Head of caudate nucleus (tissue), 42 donors: ENCODE data around the gene DIS3L2.
A peak's percentile ranks its signal among the peaks of the same experiment; 100 is the strongest.

ENCODE experiments used
- DNase-seq, 42 donors: peaks; one replicate each; pipeline versions ENCODE4 v3.0.0 to v3.0.0-alpha.2; 2020 to 2021; ENCODE audit warnings: mixed read lengths in 7 of 42
- intact Hi-C: fragments of 100-400 bp; cut with DNase I; formaldehyde crosslinking; loops from one replicate; pipeline ENCODE4 v1.15.0; 2022

The DIS3L2 gene

GRCh38 chr2:232293191-232293590 is 331.7 kb downstream of the DIS3L2 start:
- intact Hi-C loops: no loop called here

GRCh38 chr2:232295971-232296370 is 334.5 kb downstream of the DIS3L2 start:
- DNase-seq: no peak
- intact Hi-C loops: no loop called here

More at GRCh38 chr2:232293191-232293590, 331.7 kb downstream of the DIS3L2 start:
- DNase-seq: no peak

GRCh38 chr2:232296776-232297525 is 335.4 kb downstream of the DIS3L2 start:
- intact Hi-C loops: no loop called here
- DNase-seq: no peak

GRCh38 chr2:232299084-232299483 is 337.6 kb downstream of the DIS3L2 start:
- DNase-seq: no peak
- intact Hi-C loops: no loop called here

- intact Hi-C loops: no loop called here
- no peak for DNase-seq
Observed at GRCh38 chr2:232299927-232300674, 338.6 kb downstream of the DIS3L2 start.

- intact Hi-C loops: no loop called here
- no peak for DNase-seq
Observed at GRCh38 chr2:232300894-232301387, 339.4 kb downstream of the DIS3L2 start.

GRCh38 chr2:232304236-232304635 is 342.7 kb downstream of the DIS3L2 start:
- no peak for DNase-seq
- intact Hi-C loops: no loop called here

- peak in 1 of 42 donors; percentile 19 for DNase-seq
- intact Hi-C loops: no loop called here
Observed at GRCh38 chr2:232306741-232307305, 345.3 kb downstream of the DIS3L2 start.

- peak in 1 of 42 donors; percentile 32 for DNase-seq
- intact Hi-C loops: no loop called here
Observed at GRCh38 chr2:232307854-232308253, 346.3 kb downstream of the DIS3L2 start.

- intact Hi-C loops: no loop called here
- DNase-seq: peak in 1 of 42 donors; percentile 18
Observed at GRCh38 chr2:232308986-232309385, 347.5 kb downstream of the DIS3L2 start.

- peak in 3 of 42 donors; percentile 33 to 43 (median 42) for DNase-seq
- intact Hi-C loops: no loop called here
Observed at GRCh38 chr2:232309592-232309991, 348.1 kb downstream of the DIS3L2 start.

GRCh38 chr2:232310121-232310520 is 348.6 kb downstream of the DIS3L2 start:
- intact Hi-C loops: loop anchor here (10.0 kb wide), 1 partner anchor 185 kb away; no protein-coding TSS in a partner anchor
- peak in 41 of 42 donors; percentile 37 to 88 (median 64) for DNase-seq

- peak in 3 of 42 donors; percentile 10 to 52 (median 41) for DNase-seq
- intact Hi-C loops: loop anchor here (10.0 kb wide), 1 partner anchor 186 kb away; no protein-coding TSS in a partner anchor
Observed at GRCh38 chr2:232310696-232311095, 349.2 kb downstream of the DIS3L2 start.

- intact Hi-C loops: loop anchor here (10.0 kb wide), 1 partner anchor 189 kb away; no protein-coding TSS in a partner anchor
- DNase-seq: peak in 1 of 42 donors; percentile 4
Observed at GRCh38 chr2:232313645-232314044, 352.1 kb downstream of the DIS3L2 start.

- intact Hi-C loops: loop anchor here (10.0 kb wide), 1 partner anchor 190 kb away; no protein-coding TSS in a partner anchor
- peak in 39 of 42 donors; percentile 25 to 85 (median 66) for DNase-seq
Observed at GRCh38 chr2:232315049-232315922, 353.8 kb downstream of the DIS3L2 start.

GRCh38 chr2:232315923-232316299 is 354.4 kb downstream of the DIS3L2 start:
- intact Hi-C loops: loop anchor here (10.0 kb wide), 1 partner anchor 191 kb away; no protein-coding TSS in a partner anchor
- peak in 1 of 42 donors; percentile 35 for DNase-seq

- DNase-seq: peak in 1 of 42 donors; percentile 4
- intact Hi-C loops: loop anchor here (10.0 kb wide), 1 partner anchor 192 kb away; no protein-coding TSS in a partner anchor
Observed at GRCh38 chr2:232316461-232317330, 355.2 kb downstream of the DIS3L2 start.
